ENCODE measurements around the gene MAP1B. TPM values are rescaled to one million over a fixed set of nuclear protein-coding genes. Genes with fewer than 3 reads are reported as not detected.

MAP1B gene
- total RNA-seq, 4 donors from 2014 or later, result 38.9 to 57.5 (median 44.4) TPM

DNA sequence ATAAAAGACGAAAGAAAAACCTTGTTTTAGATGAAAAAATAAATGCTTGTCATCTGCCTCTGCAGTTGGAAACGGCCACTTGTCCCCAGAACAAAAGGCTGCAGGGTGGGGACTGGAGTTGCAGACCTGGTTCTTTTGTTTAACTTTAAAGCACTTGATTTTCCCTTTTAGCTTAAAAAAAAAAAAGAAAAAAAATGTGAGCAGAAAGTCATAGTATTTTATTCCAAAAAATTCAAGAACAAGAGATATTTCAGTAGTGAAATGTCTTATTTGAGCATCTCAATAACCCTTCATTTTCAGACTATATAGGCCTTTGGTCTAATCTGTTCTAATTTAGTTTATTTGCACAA is 1.8 kb downstream of the MAP1B start:
- Histone ChIP-seq H3K36me3 (no peaks in the 10 kb centered on the region), H3K4me1 (peaks cover 0 to 18% (median 8%) of the 10 kb centered on the region in 4 donors), H3K4me3 (peak overlapping the region in 3 of 4 donors; percentile 41 to 61 (median 56)), H3K27me3 (peaks cover 42% of the 10 kb centered on the region), H3K27ac (peak overlapping the region in 3 of 4 donors; percentile 68 to 75 (median 70)), H3K9me3 (no peaks in the 10 kb centered on the region)
- TF ChIP-seq, protein P1, sequence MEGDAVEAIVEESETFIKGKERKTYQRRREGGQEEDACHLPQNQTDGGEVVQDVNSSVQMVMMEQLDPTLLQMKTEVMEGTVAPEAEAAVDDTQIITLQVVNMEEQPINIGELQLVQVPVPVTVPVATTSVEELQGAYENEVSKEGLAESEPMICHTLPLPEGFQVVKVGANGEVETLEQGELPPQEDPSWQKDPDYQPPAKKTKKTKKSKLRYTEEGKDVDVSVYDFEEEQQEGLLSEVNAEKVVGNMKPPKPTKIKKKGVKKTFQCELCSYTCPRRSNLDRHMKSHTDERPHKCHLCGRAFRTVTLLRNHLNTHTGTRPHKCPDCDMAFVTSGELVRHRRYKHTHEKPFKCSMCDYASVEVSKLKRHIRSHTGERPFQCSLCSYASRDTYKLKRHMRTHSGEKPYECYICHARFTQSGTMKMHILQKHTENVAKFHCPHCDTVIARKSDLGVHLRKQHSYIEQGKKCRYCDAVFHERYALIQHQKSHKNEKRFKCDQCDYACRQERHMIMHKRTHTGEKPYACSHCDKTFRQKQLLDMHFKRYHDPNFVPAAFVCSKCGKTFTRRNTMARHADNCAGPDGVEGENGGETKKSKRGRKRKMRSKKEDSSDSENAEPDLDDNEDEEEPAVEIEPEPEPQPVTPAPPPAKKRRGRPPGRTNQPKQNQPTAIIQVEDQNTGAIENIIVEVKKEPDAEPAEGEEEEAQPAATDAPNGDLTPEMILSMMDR (IDR thresholded peaks at IDR 0.05), result no peak
- TF ChIP-seq POLR2A (IDR thresholded peaks at IDR 0.05) (no peak), EP300 (IDR thresholded peaks at IDR 0.05; ENCODE audit: low read depth) (no peak), POLR2AphosphoS5 (IDR thresholded peaks at IDR 0.05) (no peak)
- in situ Hi-C loops (cut with MboI; ENCODE audit: low pct_ligation_motif_present in 1 of 4, low pct_unique_long_range_greater_than_20kb in 1 of 4, low sequenced_read_pairs in 3 of 4) (no loop called here), intact Hi-C loops (cut with DNase I; ENCODE audit: low total_unique reads) (no loop called here)
- no peak for DNase-seq
- 0% methylated on average over 1 to 2 of the region's 2 CpGs for WGBS, 2 donors (ENCODE audit: low coverage in 1 of 2)

DNA sequence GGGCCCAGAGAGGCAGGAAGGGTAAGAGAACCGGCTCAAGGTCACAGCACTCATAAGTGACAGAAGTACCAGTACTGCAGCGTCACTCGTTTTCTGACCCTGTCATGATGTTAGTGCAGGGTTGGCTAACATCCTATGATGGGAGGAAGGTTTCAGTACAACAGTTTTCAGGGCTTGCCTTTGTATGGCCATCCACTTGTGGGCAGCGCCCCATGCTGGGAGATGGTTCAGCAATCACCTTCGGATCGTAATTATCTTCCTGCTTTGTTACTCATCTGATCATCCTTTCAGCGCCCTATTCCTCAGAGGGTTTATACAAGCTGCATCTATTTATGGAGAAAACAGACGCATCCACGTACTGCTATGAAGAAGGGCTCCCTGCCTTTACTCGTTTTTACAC is 2.4 kb downstream of the MAP1B start:
- Histone ChIP-seq H3K4me3 (no peak overlapping the region), H3K27me3 (peaks cover 42% of the 10 kb centered on the region), H3K4me1 (peaks cover 0 to 18% (median 8%) of the 10 kb centered on the region in 4 donors), H3K27ac (no peak overlapping the region), H3K9me3 (no peaks in the 10 kb centered on the region), H3K36me3 (no peaks in the 10 kb centered on the region)
- no peak for DNase-seq
- TF ChIP-seq EP300 (IDR thresholded peaks at IDR 0.05; ENCODE audit: low read depth), result no peak
- TF ChIP-seq POLR2AphosphoS5 (IDR thresholded peaks at IDR 0.05), result no peak
- TF ChIP-seq, protein P1 (IDR thresholded peaks at IDR 0.05), result no peak
- intact Hi-C loops (cut with DNase I; ENCODE audit: low total_unique reads), result no loop called here
- 73 to 83% methylated on average over 5 to 10 of the region's 10 CpGs for WGBS, 2 donors (ENCODE audit: low coverage in 1 of 2)
- in situ Hi-C loops (cut with MboI; ENCODE audit: low pct_ligation_motif_present in 1 of 4, low pct_unique_long_range_greater_than_20kb in 1 of 4, low sequenced_read_pairs in 3 of 4), result no loop called here

DNA sequence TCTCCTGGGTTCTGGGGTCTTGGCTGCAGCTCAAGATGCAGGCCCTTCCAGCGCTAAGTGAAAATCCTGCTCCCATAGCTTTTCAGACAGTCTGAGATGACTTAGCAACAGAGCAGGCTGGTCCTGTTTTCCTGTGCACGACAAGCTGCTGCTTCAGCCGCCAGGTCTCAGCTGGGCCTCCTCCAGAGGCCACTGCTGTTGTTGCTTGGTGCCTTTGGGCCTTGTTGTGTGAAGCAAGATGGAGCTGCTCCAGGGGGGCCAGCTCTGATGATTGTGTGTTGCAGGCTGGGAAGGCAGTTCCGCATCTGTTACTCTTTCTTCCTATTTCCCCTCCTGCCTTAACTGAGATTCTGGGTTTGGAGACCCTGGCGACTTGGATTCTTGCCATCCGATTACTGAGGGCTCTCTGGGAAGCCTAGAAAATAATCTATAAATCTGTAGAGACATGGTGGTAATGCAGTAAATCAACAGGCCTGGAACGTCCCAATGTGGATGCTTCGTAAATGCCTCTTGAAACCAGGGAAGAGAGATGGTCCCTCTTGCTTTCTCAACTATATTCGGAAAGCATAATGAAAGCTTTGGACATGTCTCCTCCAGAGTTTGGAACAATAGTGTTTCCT is 3.2 kb downstream of the MAP1B start:
- Histone ChIP-seq H3K4me1 (peaks cover 0 to 18% (median 8%) of the 10 kb centered on the region in 4 donors), H3K27ac (no peak overlapping the region), H3K36me3 (no peaks in the 10 kb centered on the region), H3K27me3 (peaks cover 42% of the 10 kb centered on the region), H3K9me3 (no peaks in the 10 kb centered on the region), H3K4me3 (no peak overlapping the region)
- DNase-seq, result no peak
- in situ Hi-C loops (cut with MboI; ENCODE audit: low pct_ligation_motif_present in 1 of 4, low pct_unique_long_range_greater_than_20kb in 1 of 4, low sequenced_read_pairs in 3 of 4) (no loop called here), intact Hi-C loops (cut with DNase I; ENCODE audit: low total_unique reads) (no loop called here)
- TF ChIP-seq, protein P1 (IDR thresholded peaks at IDR 0.05), result no peak
- TF ChIP-seq EP300 (IDR thresholded peaks at IDR 0.05; ENCODE audit: low read depth) (no peak), POLR2AphosphoS5 (IDR thresholded peaks at IDR 0.05) (no peak), POLR2A (IDR thresholded peaks at IDR 0.05) (no peak)
- WGBS, 2 donors (ENCODE audit: low coverage in 1 of 2), result 85 to 96% methylated on average over 5 to 9 of the region's 9 CpGs

DNA sequence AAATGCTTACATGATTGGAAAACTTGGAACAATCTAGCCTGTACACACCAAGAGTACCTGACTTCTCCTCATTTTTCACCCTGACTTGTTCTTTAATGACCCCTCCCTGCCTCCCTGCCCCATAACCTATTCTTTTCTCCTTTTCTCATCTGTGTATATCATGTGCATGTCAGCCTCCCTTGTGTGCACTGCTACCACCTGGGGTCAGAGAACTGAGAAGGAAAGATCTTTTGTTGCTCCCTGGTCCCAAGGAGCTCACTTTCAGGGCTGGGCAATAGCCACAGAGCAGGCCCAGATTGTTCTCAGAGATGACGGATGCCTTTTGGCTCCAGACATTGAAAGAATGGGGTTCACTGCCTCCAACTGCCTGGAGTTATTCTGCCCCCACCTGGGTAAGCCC is 5.1 kb downstream of the MAP1B start:
- Histone ChIP-seq H3K27me3 (peaks cover 30% of the 10 kb centered on the region), H3K4me1 (peaks cover 0 to 10% (median 4%) of the 10 kb centered on the region in 4 donors), H3K36me3 (no peaks in the 10 kb centered on the region), H3K4me3 (no peak overlapping the region), H3K9me3 (no peaks in the 10 kb centered on the region), H3K27ac (no peak overlapping the region)
- DNase-seq, result no peak
- in situ Hi-C loops (cut with MboI; ENCODE audit: low pct_ligation_motif_present in 1 of 4, low pct_unique_long_range_greater_than_20kb in 1 of 4, low sequenced_read_pairs in 3 of 4), result no loop called here
- intact Hi-C loops (cut with DNase I; ENCODE audit: low total_unique reads), result no loop called here
- whole genome bisulfite sequencing, 2 donors (ENCODE audit: low coverage in 1 of 2), result 100% methylated on average over 1 of the region's 1 CpG; no CpG with 5 or more reads in 1 of the 2 donors
- TF ChIP-seq POLR2A (IDR thresholded peaks at IDR 0.05) (no peak), EP300 (IDR thresholded peaks at IDR 0.05; ENCODE audit: low read depth) (no peak), POLR2AphosphoS5 (IDR thresholded peaks at IDR 0.05) (no peak)
- TF ChIP-seq, protein P1 (IDR thresholded peaks at IDR 0.05), result no peak

All from transverse colon (tissue), 4 donors.